Erythroblast (primary cell): ENCODE measurements around the gene CLSTN2.

Experiments
- DNase-seq, 2 experiments: peaks; one replicate each; lab custom pipeline; 2025; lab: John Stamatoyannopoulos, UW
- GATA1 ChIP-seq: IDR thresholded peaks from 2 replicates; pipeline ENCODE4 v1.6.1; 2011; ENCODE audit warnings: low read depth, mild to moderate bottlenecking, control low read depth, low read length, moderate library complexity
- POLR2A ChIP-seq: IDR thresholded peaks from 2 replicates; pipeline ENCODE4 v1.6.1; 2011; ENCODE audit warnings: mild to moderate bottlenecking, low read length

The CLSTN2 gene

GRCh38 chr3:140131895-140132294 is 196.9 kb downstream of the CLSTN2 start:
- DNase-seq, result no peak

GRCh38 chr3:140134231-140134965 is 199.4 kb downstream of the CLSTN2 start:
- no peak for TF ChIP-seq GATA1
- no peak for TF ChIP-seq POLR2A
- no peak for DNase-seq

More at GRCh38 chr3:140131895-140132294, 196.9 kb downstream of the CLSTN2 start:
- TF ChIP-seq GATA1, result no peak
- no peak for TF ChIP-seq POLR2A

GRCh38 chr3:140135461-140135860 is 200.5 kb downstream of the CLSTN2 start:
- no peak for DNase-seq
- TF ChIP-seq POLR2A (no peak), GATA1 (no peak)

- DNase-seq, result no peak
- TF ChIP-seq POLR2A (no peak), GATA1 (no peak)
Observed at GRCh38 chr3:140143367-140144069, 208.5 kb downstream of the CLSTN2 start.

GRCh38 chr3:140145528-140145927 is 210.5 kb downstream of the CLSTN2 start:
- DNase-seq, result no peak
- TF ChIP-seq GATA1 (no peak), POLR2A (no peak)

GRCh38 chr3:140146668-140147067 is 211.7 kb downstream of the CLSTN2 start:
- no peak for TF ChIP-seq POLR2A
- TF ChIP-seq GATA1, result no peak
- DNase-seq, result no peak

- no peak for TF ChIP-seq POLR2A
- no peak for TF ChIP-seq GATA1
Observed at GRCh38 chr3:140147965-140148490, 213.0 kb downstream of the CLSTN2 start.

GRCh38 chr3:140148824-140149390 is 213.9 kb downstream of the CLSTN2 start:
- TF ChIP-seq POLR2A, result no peak
- TF ChIP-seq GATA1, result no peak
- DNase-seq, result no peak

More at GRCh38 chr3:140147965-140148490, 213.0 kb downstream of the CLSTN2 start:
- DNase-seq, result no peak

GRCh38 chr3:140151321-140151720 is 216.3 kb downstream of the CLSTN2 start:
- TF ChIP-seq POLR2A (no peak), GATA1 (no peak)
- DNase-seq, result no peak

- no peak for TF ChIP-seq GATA1
- no peak for TF ChIP-seq POLR2A
- DNase-seq, result no peak
Observed at GRCh38 chr3:140152851-140153639, 218.1 kb downstream of the CLSTN2 start.

- TF ChIP-seq GATA1, result no peak
- TF ChIP-seq POLR2A, result no peak
- no peak for DNase-seq
Observed at GRCh38 chr3:140153736-140154135, 218.8 kb downstream of the CLSTN2 start.

GRCh38 chr3:140157161-140157560 is 222.2 kb downstream of the CLSTN2 start:
- DNase-seq, result no peak
- TF ChIP-seq POLR2A (no peak), GATA1 (no peak)

- no peak for DNase-seq
- TF ChIP-seq POLR2A, result no peak
- TF ChIP-seq GATA1, result no peak
Observed at GRCh38 chr3:140159646-140160045, 224.7 kb downstream of the CLSTN2 start.

GRCh38 chr3:140160553-140160952 is 225.6 kb downstream of the CLSTN2 start:
- DNase-seq, result no peak
- no peak for TF ChIP-seq GATA1
- TF ChIP-seq POLR2A, result no peak
